Effector memory CD4-positive, alpha-beta T cell (primary cell): Measurements from ENCODE around the gene SURF1.
A peak's percentile ranks its signal among the peaks of the same experiment; 100 is the strongest.

ENCODE experiments used
- DNase-seq, 3 donors: peaks; one replicate each; pipeline ENCODE4 v3.0.0-alpha.2; 2020
- H3K27ac ChIP-seq: 2 replicates; pipeline ENCODE4 v1.7.0; 2013; ENCODE audit warnings: mild to moderate bottlenecking, low read length, moderate library complexity; ENCODE audit not compliant: insufficient read depth, poor library complexity, severe bottlenecking
- H3K27me3 ChIP-seq: replicated peaks from 2 replicates; pipeline ENCODE4 v1.7.0; 2013; ENCODE audit warnings: mild to moderate bottlenecking, low read length; ENCODE audit not compliant: insufficient read depth, control insufficient read depth, poor library complexity, severe bottlenecking
- H3K36me3 ChIP-seq: 2 replicates; pipeline ENCODE4 v1.7.0; 2013; ENCODE audit warnings: mild to moderate bottlenecking, low read length, moderate library complexity; ENCODE audit not compliant: control insufficient read depth, insufficient read depth
- H3K4me1 ChIP-seq: 2 replicates; pipeline ENCODE4 v1.7.0; 2013; ENCODE audit warnings: low read length, mild to moderate bottlenecking; ENCODE audit not compliant: control insufficient read depth, insufficient read depth, poor library complexity, severe bottlenecking
- H3K4me3 ChIP-seq: 2 replicates; pipeline ENCODE4 v1.7.0; 2013; ENCODE audit warnings: low read length, low read depth, mild to moderate bottlenecking; ENCODE audit not compliant: insufficient read depth, poor library complexity, severe bottlenecking
- H3K9me3 ChIP-seq: 2 replicates; pipeline ENCODE4 v1.7.0; 2013; ENCODE audit warnings: mild to moderate bottlenecking, low read length, moderate library complexity; ENCODE audit not compliant: control insufficient read depth

SURF1 gene

GRCh38 chr9:133354766-133355165, 1.5 kb downstream of the SURF1 start:
- Histone ChIP-seq H3K27ac (no peak overlapping the region), H3K4me3 (no peak overlapping the region), H3K9me3 (no peaks in the 10 kb centered on the region), H3K4me1 (peaks cover 19% of the 10 kb centered on the region), H3K36me3 (peaks cover 45% of the 10 kb centered on the region), H3K27me3 (no peaks in the 10 kb centered on the region)
- DNase-seq, result no peak

GRCh38 chr9:133353548-133353947, 2.7 kb downstream of the SURF1 start:
- Histone ChIP-seq H3K27me3 (no peaks in the 10 kb centered on the region), H3K4me1 (peaks cover 24% of the 10 kb centered on the region), H3K27ac (no peak overlapping the region), H3K36me3 (peaks cover 42% of the 10 kb centered on the region), H3K4me3 (no peak overlapping the region), H3K9me3 (no peaks in the 10 kb centered on the region)
- DNase-seq, result no peak

GRCh38 chr9:133352635-133353340, 3.5 kb downstream of the SURF1 start:
- H3K4me3 ChIP-seq, result no peak overlapping the region
- no peaks in the 10 kb centered on the region for H3K9me3 ChIP-seq
- no peaks in the 10 kb centered on the region for H3K27me3 ChIP-seq
- no peak for DNase-seq
- peaks cover 22% of the 10 kb centered on the region for H3K4me1 ChIP-seq
- no peak overlapping the region for H3K27ac ChIP-seq
- H3K36me3 ChIP-seq, result peaks cover 42% of the 10 kb centered on the region

- H3K9me3 ChIP-seq, result no peaks in the 10 kb centered on the region
- H3K36me3 ChIP-seq, result peaks cover 42% of the 10 kb centered on the region
- H3K4me1 ChIP-seq, result peaks cover 18% of the 10 kb centered on the region
- H3K27ac ChIP-seq, result no peak overlapping the region
- DNase-seq, result no peak
- H3K4me3 ChIP-seq, result no peak overlapping the region
- no peaks in the 10 kb centered on the region for H3K27me3 ChIP-seq
Measured at GRCh38 chr9:133351908-133352634, 4.2 kb downstream of the SURF1 start.

- DNase-seq, result no peak
- Histone ChIP-seq H3K36me3 (peaks cover 42% of the 10 kb centered on the region), H3K4me1 (peaks cover 21% of the 10 kb centered on the region), H3K4me3 (no peak overlapping the region), H3K9me3 (no peaks in the 10 kb centered on the region), H3K27me3 (no peaks in the 10 kb centered on the region), H3K27ac (no peak overlapping the region)
Measured at GRCh38 chr9:133351526-133351907, 4.8 kb downstream of the SURF1 start.

GRCh38 chr9:133349965-133350616, 6.2 kb downstream of the SURF1 start:
- H3K36me3 ChIP-seq, result peaks cover 46% of the 10 kb centered on the region
- H3K27me3 ChIP-seq, result no peaks in the 10 kb centered on the region
- peak overlapping the region; percentile 93 for H3K27ac ChIP-seq
- H3K4me1 ChIP-seq, result peaks cover 18% of the 10 kb centered on the region
- DNase-seq, result no peak
- no peak overlapping the region for H3K4me3 ChIP-seq
- no peaks in the 10 kb centered on the region for H3K9me3 ChIP-seq

GRCh38 chr9:133348718-133349573, 7.3 kb downstream of the SURF1 start:
- Histone ChIP-seq H3K4me3 (peak overlapping the region; percentile 100), H3K27ac (peak overlapping the region; percentile 93), H3K36me3 (peaks cover 53% of the 10 kb centered on the region), H3K4me1 (peaks cover 18% of the 10 kb centered on the region), H3K9me3 (no peaks in the 10 kb centered on the region), H3K27me3 (no peaks in the 10 kb centered on the region)
- DNase-seq, result no peak

DNA sequence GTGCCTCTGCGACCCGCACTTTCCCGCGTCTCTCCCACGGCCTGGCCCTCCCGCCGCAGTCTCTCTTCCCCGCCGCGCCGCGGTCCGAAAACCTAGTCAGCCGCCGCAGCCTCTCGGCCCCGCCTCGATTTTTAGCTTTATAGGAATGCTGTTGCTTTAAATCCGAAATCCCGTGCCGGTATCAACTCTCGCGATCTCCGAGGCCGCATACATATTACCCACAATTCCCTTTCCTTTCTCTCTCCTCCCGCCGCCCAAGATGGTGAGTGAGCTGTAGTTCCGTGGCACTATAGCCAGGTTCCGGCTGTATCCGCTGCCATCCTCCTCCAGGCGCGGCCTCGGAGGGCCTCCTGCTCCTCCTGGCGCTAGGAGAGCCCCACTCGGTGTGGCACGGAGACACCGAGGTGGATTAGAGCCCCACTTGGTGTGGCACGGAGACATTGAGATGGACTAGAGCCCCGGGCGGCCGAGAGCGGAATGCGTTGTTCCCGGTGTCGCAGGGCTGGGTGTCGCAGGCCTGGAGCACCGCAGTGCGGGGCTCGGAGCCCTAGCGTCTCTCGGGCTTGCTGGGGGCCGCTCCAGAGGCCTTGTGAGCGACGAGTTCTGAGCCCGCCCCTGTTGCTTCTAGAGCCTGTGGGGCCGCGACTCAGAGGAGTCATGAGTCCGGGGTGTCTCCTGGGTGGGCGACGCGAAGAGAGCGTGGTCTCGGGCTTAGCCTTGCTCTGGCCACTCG, 8.1 kb downstream of the SURF1 start, which contains the start of the genes MED22 and RPL7A:
TSS of gene MED22 (minus strand) at position 147 of the 733 bp plus-strand sequence. CDS start 1,469 bp downstream, outside the sequence.
TSS of gene RPL7A (plus strand) at position 234 of the 733 bp plus-strand sequence. CDS start at position 260, 26 bp downstream.
- peak; percentile 77 to 89 (median 86) for DNase-seq
- H3K36me3 ChIP-seq, result peaks cover 60% of the 10 kb centered on the region
- no peaks in the 10 kb centered on the region for H3K9me3 ChIP-seq
- H3K4me3 ChIP-seq, result peak within 1 kb of the TSS; percentile 100
- H3K27ac ChIP-seq, result peak within 1 kb of the TSS; percentile 93
- peaks cover 18% of the 10 kb centered on the region for H3K4me1 ChIP-seq
- no peaks in the 10 kb centered on the region for H3K27me3 ChIP-seq

GRCh38 chr9:133347515-133347984, 8.7 kb downstream of the SURF1 start:
- H3K27me3 ChIP-seq, result no peaks in the 10 kb centered on the region
- H3K27ac ChIP-seq, result peak overlapping the region; percentile 93
- H3K4me3 ChIP-seq, result peak overlapping the region; percentile 100
- H3K4me1 ChIP-seq, result peaks cover 18% of the 10 kb centered on the region
- H3K36me3 ChIP-seq, result peaks cover 62% of the 10 kb centered on the region
- H3K9me3 ChIP-seq, result no peaks in the 10 kb centered on the region
- peak in 1 of 3 donors; percentile 31 for DNase-seq
